ENCODE data around the gene HEPN1.
"Not testable (repeated sequence)": the region's sequence is repeated elsewhere in the genome, so short reads cannot be mapped to it uniquely, and the experiment has no call there.

HEPN1 gene

DNA sequence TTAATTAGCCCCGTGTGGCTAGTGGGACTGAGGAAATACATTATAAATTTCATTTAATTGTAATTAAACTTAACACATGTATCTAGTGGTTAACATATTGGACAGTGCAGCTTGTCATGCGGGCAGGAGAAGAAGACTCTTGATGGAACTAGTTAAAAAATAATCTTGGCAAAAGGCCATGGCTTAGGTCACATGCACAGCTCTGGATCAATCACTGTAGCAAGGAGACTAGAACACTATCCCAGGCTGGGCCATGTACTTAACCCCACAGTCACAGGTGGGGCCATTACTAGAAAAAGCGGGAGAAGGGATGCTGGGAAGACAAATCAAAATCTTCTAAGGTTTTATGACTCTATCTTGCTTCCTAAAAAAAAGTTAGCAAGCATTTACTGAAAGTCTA, 25.5 kb downstream of the HEPN1 start:
- DNase-seq, result no peak

DNA sequence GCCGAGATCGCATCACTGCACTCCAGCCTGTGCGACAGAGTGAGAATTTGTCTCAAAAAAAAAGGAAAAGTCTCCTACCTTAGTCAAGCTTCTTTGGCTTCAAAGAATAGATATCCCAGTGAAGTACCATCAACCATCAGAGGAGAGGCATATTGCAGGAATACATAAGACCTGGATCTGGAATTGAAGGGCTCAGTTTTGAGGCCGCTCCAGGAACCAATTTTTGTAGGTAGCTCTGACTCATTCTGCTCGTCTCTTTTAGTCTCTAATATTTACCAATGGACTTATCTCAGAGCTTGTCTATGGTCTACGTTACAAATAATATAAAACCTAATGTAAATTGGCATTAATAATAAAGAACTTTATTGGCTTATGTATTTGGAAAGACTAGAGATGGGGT, 26.8 kb downstream of the HEPN1 start:
- DNase-seq, result no peak

DNA sequence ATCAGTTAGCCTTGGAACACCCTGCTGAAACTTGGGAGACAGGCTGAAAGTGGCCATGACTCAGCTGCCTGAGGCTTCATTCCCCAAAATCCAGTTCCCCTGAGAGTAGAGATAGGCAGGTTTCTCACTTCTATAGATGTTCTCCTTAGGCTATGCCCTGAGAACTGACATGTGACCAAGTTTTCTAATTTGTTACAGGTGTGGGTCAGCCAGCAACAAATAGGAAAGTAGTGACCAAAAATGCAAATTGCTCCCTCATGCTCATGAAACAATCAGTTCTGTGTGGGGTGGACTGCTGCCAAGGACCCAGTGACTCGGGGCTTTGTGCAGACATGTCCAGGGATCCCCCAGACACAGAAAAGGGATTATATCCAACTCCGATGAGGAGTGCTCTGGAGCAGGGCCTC, 27.7 kb downstream of the HEPN1 start:
- no peak for DNase-seq

DNA sequence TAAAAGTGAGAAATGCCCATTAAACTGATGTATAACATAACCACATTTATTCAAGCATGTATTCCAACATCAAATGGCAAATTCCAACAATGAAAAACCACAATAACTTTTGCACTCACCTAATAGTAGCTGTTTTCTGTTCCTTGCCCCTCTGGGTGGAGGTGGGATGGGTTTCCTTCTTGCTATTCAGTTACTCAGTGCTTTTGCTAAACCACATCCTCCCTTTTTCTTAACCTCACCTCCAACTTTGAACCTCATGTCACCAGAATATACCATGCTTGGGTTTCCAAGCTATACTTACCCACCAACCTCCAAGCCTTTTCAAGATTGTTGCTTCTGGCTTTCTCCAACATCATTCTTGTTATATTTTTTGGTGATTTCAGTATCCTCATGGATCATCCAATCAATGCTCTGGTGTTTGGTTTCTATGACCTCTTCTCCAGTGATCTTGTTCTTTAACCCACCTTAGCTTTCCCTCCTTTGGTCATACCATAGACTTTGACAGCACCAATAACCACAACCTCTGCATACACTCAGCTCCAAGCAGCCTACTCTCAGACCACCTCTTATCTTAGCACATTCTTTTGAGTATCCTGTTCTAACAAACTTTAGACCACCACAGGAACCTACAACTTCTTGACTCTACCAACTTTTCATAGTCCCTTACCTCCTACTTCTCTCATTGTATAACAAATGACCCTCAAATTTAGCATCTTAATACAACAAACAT, 31.7 kb downstream of the HEPN1 start:
- peak; percentile 23 for DNase-seq

DNA sequence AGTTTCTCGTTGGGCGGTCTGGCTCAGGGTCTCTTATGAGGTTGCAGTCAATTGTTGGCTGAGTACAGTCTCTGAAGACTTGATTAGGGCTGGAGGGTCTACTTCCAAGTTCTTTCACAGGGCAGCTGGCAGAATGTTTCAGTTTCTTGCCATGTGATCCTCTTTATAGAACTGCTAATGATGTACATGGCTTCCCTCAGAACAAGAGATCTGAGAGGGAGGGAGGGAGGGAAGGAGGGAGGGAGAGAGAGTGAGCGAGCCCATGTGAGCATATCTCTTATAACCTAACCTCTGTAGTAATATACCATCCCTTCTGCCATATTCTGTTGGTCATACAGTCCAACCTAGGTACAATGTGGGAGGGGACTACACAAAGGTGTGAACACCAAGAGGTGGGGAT, 32.3 kb downstream of the HEPN1 start:
- DNase-seq, result no peak

DNA sequence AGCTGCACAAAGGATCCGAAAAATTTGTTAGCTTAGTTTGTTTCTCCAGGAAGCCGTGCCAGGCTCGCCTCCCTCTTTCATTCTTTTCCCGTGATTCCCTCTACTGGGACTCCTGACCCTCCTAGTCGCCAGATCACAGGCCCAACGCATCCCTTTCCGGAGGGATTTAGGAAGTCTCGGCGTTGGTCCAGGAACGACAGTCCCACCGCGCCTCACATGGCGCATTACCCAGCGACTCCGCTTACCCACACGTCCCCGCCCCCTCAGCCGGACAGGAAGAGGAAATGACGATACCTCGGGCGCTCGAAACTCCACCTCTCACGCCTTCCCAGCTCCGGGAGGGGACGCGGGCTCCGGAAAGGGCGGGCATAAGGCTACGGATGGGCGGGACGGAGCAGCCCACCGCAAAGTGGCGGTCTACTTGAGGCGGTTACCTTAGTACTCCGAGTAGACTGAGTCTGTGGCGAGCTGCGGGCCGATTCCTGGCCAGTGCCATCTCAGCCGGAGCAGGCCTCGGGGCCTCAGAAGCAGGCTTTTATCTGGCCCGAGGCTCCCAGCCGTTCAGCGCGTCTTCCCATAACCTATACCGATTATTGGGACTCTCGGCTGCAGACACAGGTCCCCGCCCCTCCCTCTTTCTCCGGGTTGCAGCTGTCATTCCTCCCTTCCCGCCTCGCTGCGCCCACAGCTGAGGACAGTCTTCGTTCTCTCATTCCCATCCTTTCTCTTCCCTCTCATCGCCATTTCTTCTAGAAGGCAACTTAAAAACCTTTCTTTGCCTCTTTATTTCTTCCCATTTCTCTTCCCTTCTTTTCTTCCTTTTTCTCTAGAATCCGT, 34.9 kb downstream of the HEPN1 start, which contains the start of gene CCDC15:
TSS of gene CCDC15 (plus strand) at position 450 of the 837 bp plus-strand sequence. CDS start 531 bp downstream, outside the sequence.
- DNase-seq, result peak; percentile 98

DNA sequence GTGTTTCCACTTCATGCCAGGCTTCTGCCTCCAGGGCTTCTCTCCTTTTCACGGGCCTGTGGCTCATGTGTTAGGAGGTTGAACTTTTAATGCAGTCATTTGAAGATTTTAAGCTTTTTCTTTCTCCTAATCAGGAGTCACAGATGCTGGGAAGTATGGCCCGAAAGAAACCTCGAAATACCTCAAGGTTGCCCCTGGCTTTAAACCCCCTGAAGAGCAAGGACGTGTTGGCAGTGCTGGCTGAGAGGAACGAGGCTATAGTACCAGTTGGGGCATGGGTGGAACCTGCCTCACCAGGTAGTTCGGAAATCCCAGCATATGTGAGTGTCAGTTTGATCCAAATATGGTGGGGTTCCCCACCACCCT, 35.5 kb downstream of the HEPN1 start:
- DNase-seq, result no peak

DNA sequence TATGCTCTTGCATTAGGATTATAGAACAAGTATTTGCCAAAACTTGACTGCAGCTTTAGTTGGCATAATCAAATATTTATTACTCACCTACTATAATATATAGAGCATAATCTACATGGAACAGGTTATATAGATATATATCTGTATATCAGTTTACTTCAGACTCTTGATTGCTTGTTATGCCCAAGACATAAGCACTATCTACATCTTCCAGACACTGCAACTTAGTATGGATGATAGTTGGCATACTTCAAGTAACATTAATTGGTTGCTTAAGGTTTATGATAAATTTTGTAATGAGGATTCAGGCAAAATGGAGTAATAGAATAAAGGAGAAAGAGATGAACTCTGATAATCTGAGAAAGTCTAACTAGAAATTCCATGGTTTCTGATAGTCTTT, 36.0 kb downstream of the HEPN1 start:
- DNase-seq, result no peak

DNA sequence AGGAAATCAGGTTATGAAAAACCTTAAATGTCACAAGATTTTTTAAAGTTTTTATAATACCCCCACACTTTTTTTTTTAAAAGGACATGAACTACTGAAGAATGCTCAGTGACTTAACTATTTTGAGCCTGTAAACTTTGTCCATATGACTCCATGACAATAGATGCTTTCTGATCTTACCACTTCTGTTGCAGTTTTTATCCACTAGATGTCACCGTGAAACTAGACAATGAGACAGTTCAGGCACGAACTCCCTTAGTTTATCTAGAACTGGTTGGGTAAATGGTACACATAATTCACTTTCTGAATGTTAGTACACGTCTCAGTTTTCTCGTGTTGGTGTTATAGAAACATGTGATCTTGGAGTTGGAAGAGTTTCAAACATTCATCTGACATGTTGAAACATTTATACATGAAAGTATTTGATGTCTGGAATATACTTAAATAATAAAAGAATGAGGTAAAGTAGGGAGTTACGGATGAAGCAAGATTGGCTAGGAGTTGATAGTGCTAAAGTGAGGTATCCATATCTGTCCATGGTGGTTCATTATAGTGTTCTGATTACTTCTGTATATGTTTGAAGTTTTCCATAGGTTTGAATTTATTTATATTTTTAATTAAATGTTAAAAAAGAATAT, 43.0 kb downstream of the HEPN1 start:
- DNase-seq, result peak; percentile 71

DNA sequence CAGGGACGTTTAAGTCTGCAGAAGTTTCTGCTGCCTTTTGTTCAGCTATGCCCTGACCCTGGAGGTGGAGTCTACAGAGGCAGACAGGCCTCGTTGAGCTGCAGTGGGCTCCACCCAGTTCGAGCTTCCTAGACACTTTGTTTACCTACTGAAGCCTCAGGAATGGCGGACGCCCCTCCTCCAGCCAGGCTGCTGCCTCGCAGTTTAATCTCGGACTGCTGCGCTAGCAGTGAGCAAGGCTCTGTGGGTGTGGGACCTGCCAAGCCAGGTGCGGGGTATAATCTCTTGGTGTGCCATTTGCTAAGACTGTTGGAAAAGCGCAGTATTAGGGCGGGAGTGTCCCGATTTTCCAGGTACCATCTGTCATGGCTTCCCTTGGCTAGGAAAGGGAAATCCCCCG, 49.1 kb downstream of the HEPN1 start:
- not testable (repeated sequence) for DNase-seq

Measured in activated CD4-positive, alpha-beta T cell treated with anti-CD3 and anti-CD28 coated beads, Interleukin-10, Interleukin-2, amounts not matched to agents 100 ng/mL and 50 ng/mL, durations not matched to agents 16 hours and 8 hours (primary cell).